NCI-H345 treated with DMSO at 0.1 percent for 48 hours (cell line): ENCODE data around the gene DNTT.
"Not testable (repeated sequence)": the region's sequence is repeated elsewhere in the genome, so short reads cannot be mapped to it uniquely, and the experiment has no call there.

Experiments used
- DNase-seq: peaks from one replicate; lab custom pipeline; 2025; ENCODE audit not compliant: unreplicated experiment; lab: John Stamatoyannopoulos, UW

Gene DNTT

DNA sequence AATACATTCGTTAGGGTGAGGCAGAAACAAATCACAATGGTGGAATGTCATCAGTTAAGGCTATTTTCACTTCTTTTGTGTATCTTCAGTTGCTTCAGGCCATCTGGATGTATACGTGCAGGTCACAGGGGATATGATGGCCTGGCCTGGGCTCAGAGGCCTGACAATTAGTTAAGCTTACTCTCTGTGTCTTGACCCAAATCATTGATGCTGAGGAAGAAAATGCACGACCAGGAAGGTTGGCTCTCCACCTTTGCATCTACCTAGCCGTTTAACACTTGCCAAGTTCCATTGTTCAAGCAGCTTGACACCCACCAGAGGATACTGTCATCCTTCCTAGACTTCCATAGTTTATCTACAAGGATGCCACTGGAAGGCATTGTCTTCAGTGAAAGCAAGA lies 4.6 kb downstream of the DNTT start:
- not testable (repeated sequence) for DNase-seq

DNA sequence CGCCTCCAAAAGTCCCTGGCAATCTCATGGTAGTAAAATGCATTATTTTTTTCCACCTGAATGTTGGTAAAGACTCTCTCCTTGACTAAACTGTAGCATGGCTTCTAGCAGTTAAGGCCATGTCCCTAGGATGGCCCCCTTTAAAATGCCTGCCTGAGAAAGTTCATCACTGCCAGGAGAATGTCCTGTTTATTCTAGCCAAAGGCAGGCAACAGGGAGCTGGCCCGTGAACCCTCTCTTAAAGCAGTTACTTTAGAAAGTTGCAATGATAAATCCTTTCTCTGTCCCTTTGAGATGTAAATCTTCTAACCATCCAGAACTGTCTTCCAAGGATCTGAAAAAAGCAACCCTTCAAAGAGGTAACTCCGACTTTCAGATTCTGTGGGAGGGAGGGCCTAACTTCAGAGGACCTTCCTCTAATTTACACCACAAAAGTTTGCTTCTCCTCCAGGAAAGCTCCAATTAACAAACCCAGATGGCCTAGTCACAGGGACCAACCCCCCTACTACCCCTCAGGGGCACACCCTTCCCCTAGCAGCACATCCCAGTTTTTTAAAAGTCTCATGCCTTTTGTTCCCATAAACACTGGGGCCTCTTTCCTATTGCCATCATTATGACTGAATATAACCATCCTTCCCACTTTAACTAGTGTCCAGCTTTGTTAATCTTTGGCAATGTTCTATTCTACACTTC lies 5.5 kb downstream of the DNTT start:
- no peak for DNase-seq

DNA sequence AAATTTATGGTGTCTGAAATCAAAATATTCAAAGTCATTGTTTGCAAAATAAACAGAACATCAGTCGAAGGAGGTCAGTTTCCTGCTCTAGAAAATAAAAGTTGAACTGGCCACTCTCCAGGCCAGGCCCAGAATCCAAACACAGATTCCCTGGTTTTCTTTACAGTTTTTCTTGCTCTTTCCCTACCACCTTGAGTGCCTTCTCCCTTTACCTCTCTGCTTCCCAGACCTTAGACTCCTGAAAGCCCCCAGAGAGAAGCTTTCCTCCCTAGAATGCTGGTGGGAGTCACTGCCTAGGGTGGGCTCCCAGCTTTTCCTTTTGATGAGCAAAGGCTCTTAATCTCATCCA lies 6.1 kb downstream of the DNTT start:
- no peak for DNase-seq

DNA sequence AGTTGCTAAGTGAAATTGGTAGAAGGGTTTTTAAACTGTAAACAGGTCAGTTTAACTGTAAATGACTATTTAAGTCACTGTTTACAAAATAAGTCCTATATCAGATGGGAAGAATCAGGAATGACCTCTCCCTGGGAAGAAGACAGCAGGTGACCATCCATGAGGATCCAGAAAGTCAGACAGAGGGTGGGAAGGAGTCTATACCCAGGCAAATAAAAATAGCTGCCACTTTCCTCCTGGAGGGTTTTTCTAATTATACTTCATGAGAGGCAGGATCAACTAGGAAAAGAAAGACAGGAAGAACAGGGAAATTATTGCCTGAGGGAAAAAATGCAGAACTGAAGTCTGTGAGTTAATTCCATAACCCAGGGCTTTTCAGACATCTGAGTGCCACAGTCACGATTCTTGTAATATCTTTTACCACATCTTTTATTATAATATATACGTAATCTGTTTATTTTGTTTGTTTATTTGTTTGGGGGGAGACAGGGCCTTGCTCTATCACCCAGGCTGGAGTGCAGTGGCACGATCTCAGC lies 7.0 kb downstream of the DNTT start:
- no peak for DNase-seq

DNA sequence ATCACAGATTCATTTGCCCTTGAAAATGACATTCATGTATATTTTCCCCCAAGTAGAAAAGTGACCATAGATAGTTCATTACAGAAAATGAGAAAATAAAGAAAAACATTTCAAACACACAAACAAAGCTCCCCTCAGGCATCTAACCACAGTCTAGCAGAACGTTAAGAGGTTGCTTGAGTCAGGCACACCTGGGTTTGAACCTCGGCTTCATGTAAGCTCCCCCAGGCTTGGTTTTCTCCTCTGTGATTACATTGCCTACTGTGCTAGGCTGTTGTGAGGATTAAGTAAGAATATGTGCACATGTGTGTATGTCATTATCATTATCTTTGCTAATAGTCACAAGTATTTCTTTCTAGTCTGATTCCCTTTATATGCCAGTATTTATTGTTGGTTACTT lies 9.1 kb downstream of the DNTT start:
- no peak for DNase-seq

GRCh38 chr10:96317067-96317833 lies 13.0 kb downstream of the DNTT start:
- no peak for DNase-seq

DNA sequence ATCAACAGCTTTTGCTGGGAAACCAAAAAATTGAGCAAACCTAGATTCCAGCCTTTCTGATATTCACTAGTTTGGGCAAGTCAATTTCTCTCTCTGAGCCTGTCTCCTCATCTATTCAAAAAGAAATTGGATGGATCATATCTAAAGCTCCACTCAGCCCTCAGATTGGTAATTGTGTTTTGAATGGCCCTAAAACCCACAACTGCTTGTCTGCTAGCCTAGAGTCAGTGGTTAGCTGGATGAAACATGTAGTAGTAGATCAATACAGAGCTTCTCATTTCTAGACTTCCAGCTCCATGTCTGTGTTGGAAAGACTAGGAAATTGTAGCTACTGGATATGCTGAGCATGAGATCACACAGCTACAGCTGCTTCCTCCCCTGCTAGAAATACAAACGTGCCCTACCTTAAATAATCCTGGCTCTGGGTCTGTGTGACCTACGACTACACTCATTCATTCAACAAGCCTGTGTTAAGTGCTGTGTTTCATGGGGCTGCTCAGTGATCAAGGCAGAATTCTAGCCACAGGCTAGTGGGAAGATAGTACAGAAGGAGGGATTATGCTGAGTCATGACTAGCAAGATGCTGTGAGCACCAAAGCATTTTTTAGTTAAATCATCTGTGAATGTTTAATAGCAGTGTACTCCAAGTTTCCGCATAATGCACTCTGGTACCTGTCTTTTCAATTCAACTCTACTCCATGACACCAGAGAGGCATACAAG lies 15.7 kb downstream of the DNTT start:
- DNase-seq, result no peak

GRCh38 chr10:96321822-96322221 lies 17.6 kb downstream of the DNTT start:
- DNase-seq, result no peak

DNA sequence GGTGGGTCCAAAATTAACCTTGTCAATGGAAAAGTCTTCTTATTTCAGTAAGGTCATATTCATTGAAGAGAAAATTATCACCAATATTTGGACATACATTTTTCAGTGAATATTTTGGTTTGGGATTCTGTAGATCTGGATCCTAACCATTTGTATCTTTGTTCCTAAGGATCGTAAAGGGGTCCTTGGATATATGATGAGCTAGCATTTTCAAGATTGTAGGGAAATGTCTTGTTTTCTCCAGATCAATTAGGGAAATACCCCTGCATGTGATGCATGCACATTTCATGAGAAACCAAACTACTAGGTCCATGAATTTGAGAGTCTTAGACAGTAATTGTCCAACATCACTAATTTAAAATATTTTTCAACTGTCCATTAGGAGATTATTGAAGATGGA lies 18.0 kb downstream of the DNTT start:
- DNase-seq, result no peak

DNA sequence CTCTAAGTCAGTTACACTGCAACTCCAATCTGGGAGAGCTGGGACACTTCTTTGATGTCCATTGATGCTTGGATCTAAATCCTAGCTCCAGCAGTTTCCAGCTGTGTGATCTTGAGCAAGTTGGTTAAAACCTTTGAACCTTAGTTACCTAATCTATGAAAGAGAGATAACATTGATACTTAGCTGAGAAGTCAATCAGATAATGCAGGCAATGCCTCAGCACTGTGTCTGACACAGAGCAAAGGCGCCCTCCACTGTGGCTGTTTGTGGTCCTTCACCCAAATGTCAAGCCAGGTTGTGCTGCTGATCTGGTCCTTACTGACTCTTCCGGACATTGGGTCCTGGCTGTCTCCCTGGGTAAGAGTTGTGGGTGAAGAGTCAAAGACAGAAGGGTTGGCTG lies 20.2 kb downstream of the DNTT start:
- no peak for DNase-seq

DNA sequence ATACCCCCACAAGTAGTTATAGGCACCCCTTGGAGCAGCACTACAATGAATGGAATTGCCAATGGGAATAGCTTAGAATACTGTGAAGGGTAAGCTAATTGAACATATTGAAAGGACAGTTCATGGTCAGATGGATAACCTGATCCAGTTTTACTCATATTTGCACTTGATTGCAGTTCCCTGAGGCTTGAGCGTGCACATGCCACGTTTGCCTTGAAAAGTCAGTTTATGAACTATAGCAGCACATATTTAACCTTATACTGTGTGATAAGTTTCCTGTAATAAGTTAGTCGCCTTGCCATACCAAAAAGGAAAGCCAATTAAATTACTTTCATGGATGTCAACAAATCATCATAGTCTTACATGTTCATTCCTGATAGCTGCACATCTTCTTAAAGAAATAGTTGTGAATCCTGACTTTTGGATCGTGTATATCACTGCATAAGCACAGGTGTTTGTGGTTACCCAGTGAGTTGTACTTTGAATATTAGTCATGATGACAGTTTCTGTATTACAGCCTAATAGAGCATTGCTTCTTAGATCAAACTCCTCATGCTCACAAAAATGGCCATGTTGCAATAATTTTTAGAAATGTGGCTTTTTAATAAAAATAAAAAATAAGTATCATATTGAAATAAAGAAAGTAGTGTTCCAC lies 21.6 kb downstream of the DNTT start:
- no peak for DNase-seq

GRCh38 chr10:96327462-96327861 lies 23.2 kb downstream of the DNTT start:
- DNase-seq, result no peak

- no peak for DNase-seq
These were observed 28.9 kb downstream of the DNTT start for GRCh38 chr10:96333101-96333500.

GRCh38 chr10:96334616-96335526 lies 30.6 kb downstream of the DNTT start:
- peak; percentile 1 for DNase-seq

DNA sequence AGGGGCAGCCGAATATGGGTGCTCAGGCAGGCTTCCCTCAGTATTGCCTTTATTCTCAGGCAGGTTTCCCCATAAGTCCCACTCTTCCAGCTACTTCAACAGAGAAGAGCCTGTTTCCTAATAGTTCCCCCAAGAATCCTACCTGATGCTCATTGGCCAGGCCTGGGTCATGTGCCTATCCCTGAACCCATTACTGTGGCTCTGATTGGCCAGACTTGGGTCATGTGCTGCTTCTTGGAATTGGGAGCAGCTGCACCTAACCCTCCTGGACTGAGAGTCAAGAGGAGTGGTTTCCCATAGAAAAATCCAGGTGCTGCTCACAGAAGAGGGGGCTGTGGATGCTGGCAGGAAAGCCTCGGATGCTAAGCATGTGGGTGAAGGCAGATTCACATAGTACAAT lies 32.9 kb downstream of the DNTT start:
- no peak for DNase-seq

DNA sequence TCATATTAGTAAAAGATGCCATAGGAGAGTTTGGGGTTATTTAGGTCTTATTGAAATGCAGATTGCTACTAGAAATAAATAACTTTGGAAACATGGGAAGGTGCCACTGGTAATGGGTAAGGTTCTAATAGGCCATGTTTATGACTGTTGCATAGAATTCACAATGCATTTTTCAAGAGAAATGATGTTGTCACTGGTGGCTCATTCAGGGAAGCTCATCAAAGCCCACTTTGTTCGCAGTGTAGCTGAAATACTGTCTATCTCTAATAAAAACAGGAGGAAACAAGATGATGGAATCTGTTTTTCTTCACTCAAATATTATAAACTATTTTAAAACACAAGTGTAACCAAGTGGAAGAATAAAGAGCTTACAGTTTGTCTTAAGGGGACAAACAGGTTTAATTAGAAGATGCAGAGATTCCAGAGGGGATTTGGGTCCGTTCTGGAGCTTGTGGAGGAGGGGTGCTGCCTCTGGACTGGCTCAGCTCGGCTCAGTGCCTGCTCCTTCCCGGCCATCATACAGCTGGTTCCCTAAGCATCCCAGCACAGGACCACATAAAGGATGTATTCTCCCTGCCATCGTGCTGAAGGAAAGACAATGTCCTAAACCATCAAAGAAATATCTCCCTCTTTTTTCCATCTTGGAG lies 34.2 kb downstream of the DNTT start:
- no peak for DNase-seq

GRCh38 chr10:96339383-96339782 lies 35.1 kb downstream of the DNTT start:
- no peak for DNase-seq

GRCh38 chr10:96339956-96340904 lies 36.0 kb downstream of the DNTT start:
- DNase-seq, result peak; percentile 10
